Left forelimb (tissue), 1 donor: ENCODE measurements around the gene HIBCH.
"Not testable (repeated sequence)": the region's sequence is repeated elsewhere in the genome, so short reads cannot be mapped to it uniquely, and the experiment has no call there.

Experiments
- DNase-seq: peaks from one replicate; pipeline ENCODE4 v3.0.0-alpha.2; 2018; ENCODE audit warnings: low spot score

The HIBCH gene

DNA sequence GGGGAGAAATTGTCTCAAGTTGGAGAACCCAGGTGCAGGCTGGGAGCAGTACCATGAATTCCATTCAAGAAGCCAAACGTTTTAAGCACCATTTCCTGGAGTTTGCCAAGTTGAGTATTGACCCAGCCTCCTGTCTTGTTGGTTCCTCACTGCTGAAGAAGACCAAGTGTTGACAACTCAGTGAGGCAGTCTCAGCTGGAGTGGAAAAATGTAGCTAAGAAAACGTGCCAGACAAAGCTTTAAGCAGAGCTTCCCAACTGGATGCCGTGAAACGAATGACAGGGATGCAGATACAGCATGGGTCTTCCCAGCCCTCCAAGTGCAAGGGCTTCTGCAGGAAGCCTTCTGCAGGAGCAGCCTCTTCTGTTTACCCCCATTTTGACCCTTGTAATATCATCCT is 23.0 kb upstream of the HIBCH start:
- DNase-seq, result no peak

GRCh38 chr2:190340369-190340768 is 20.7 kb upstream of the HIBCH start:
- DNase-seq, result no peak

DNA sequence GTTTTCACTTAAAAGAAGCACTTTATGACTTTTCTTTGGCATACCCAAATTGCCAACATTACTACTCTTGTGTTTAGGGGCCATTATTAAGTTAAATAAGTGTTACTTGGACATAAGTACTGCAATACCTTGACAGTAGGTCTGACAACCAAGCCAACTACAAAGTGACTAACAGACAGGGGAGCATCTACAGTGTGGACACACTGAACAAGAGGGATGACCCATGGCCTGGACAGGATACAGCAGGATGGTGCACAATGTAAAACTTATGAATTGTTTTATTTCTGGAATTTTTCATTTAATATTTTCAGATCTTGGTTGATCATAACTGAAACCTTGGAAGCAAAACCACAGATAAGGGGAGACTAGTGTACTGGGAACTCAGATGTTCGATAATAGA is 19.8 kb upstream of the HIBCH start:
- no peak for DNase-seq

DNA sequence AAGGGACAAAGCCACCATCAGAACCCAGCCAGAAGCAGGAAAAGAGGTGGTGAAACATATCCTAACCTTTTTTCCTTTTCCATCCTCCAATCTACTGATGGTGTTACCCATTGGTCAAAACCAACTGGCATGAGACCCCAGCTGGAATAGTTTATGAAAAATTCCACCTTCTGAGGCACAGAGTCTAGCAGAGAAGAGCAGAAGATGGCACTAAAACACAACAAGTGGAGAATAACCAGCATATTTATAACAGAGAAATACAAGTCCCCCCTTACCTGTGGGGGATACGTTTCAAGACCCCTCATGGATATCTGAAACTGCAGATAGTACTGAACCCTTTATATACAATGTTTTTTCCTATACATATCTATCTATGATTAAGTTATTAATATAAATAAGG is 18.8 kb upstream of the HIBCH start:
- no peak for DNase-seq

GRCh38 chr2:190336420-190336819 is 16.8 kb upstream of the HIBCH start:
- DNase-seq, result no peak

- DNase-seq, result not testable (repeated sequence)
These were observed 16.0 kb upstream of the HIBCH start for GRCh38 chr2:190335584-190335983.

DNA sequence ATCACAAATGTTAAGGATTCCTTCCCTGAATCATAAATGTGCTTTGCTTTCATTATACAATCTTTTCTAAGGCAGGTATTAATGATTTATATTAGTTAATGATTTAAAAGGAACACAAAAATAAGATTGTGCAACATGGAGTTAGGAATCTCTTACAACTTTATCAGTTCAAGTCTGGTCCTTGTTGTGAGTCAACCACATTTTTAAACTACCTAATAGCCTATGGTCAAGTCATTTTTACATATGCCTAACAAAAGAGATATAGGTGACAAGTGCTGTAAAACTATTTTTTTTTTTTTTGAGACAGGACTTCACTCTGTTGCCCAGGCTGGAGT is 15.6 kb upstream of the HIBCH start:
- no peak for DNase-seq

DNA sequence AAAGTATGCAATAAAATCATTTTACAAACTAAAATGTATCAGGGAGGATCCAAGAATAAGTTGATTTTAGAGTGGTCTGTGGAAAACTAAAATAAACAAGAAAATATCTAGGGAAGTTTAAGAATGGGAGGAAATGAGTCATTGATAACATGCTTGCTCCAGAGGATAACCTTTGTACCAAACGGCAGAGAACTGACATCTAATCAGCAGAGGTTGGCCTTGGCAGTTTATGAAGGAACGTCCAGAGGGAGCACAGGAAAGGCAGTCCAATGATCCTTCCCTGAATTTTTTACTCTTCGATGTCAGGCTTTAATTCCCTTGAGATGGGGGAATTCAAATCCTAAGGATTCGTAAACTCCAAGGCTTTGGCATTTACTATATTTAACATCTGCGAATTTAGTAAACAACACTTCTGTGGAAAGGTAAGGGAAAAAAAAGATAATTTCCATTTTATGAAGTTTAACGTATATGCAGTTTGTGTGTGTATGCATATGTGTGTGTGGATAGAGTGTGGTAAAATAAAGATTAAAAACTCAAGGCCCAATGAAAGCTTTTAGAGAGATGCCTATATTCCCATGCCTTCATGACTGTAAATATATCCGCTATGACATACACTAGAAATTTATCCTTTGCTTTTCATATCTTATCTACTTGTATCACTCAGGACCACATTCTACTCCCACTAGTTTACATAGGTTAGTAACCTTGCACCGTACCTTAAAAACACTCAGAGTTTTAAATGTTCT is 15.0 kb upstream of the HIBCH start:
- DNase-seq, result no peak

DNA sequence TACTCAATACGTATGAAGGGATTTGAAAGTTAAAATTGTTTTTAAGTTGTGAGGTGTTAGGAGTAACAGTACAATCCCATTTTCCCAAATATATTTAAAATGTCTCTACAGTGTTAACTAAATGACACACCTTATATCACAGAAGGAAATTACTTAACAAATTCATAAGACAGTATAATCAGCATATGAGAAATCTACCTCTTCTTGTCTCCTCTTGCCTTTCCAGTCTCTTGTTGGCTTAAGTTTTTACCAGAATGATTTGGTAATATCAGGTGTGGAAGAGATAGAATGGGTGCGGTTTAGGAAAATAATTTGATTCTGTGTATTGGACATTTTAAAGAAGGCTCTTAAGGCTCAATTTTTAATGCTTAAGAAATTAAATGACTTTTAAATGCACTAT is 14.3 kb upstream of the HIBCH start:
- no peak for DNase-seq

- DNase-seq, result no peak
These were observed 13.8 kb upstream of the HIBCH start for GRCh38 chr2:190333395-190333794.

GRCh38 chr2:190328573-190329147 is 9.0 kb upstream of the HIBCH start:
- DNase-seq, result no peak

- no peak for DNase-seq
These were observed 8.4 kb upstream of the HIBCH start for GRCh38 chr2:190327867-190328572.

GRCh38 chr2:190325588-190325987 is 6.0 kb upstream of the HIBCH start:
- no peak for DNase-seq

DNA sequence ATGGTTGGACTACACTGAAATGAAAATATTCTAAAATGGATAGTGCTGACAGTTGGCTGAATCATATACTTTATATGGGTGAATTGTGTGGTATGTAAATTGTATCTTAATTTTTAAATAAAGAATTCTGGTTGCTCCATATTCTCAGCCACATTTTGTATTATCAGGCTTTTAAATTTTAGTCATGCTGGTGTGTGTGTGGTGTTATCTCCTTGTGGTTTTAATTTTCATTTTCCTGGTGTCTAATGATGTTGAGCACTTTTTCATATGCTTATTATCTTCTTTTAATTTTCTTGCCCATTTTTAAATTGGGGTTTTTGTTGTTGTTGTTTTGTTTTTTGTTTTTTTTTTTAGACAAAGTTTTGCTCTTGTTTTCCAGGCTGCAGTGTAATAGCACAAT is 3.8 kb upstream of the HIBCH start:
- DNase-seq, result no peak

DNA sequence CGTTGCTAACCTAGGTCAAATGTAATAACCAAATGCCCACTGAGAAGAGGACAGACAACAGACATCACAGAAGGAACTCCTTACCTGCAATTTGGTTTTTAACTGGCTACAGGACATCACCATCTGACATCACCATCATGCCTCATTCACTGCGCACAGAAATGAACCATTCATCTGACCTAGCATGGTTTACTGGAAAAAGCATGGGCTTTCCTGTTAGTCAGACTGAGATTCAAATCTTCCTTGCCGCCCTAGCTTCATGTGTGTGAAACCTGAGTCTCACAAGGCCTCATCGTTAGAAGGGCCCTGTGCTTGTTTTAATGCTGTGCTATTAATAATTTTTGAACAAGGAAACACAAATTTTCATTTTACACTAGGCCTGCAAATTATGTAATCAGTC is 1.1 kb upstream of the HIBCH start:
- no peak for DNase-seq

- peak; percentile 65 for DNase-seq
These were observed 583 bp downstream of the HIBCH start for GRCh38 chr2:190318931-190319554.

DNA sequence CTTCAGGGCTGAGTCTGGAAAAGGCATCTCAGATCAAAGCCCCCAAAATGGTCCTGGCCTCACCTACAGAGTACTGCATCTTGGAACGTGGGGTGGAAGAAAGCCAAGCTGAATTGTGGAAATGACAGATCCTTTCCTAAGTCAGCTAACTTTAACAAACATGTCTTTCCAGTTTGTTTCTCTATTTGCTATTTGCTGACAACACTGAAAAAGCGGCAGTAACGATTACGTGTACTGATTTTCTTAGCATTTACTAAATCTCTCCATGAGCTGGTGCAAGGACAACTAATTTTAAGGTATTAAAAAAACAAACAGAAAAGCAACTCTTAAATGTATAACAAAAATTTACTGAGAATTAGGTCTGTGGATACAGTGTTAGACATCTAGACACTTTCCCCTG is 1.1 kb downstream of the HIBCH start:
- no peak for DNase-seq

GRCh38 chr2:190315273-190315672 is 4.4 kb downstream of the HIBCH start:
- no peak for DNase-seq

DNA sequence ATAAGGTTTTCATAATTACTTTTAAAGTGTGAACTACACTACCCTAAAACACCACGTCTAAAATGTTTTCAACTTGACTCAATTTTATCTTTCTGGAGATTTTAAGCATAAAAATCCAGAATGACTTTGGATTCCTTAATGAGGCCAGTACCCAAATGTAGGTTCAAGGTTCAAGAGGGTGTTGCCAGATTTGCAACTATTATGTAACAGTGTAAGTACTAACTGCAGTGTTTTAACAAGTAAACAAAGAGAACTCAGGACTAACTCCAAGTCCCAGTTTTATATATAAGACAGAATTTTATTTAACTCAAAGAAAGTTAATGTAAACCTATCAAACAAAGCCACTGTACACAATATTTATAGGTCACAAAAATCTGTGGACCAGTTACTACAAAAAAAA is 5.7 kb downstream of the HIBCH start:
- no peak for DNase-seq

DNA sequence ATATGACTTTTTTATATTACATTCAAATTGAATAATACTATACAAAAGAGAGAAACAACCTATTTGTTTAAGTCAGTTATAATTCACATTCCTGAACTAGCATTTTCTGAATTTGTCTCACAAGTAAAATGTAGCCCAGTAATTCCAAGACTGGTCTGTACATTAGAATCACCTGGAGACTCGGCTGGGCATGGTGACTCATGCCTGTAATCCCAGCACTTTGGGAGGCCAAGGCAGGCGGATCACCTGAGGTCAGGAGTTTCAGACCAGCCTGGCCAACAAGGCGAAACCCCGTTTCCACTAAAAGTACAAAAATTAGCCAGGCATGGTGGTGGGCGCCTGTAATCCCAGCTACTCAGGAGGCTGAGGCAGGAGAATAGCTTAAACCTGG is 7.0 kb downstream of the HIBCH start:
- not testable (repeated sequence) for DNase-seq

- DNase-seq, result no peak
These were observed 7.6 kb downstream of the HIBCH start for GRCh38 chr2:190311893-190312634.

- DNase-seq, result no peak
These were observed 11.6 kb downstream of the HIBCH start for GRCh38 chr2:190308031-190308430.
